ENCODE measurements around the gene CBLL1. TPM values are rescaled to one million over a fixed set of nuclear protein-coding genes. Genes with fewer than 3 reads are reported as not detected.

CBLL1 gene
- polyA plus RNA-seq, 1 donor from 2014 or later = 10.2 TPM

- no peaks in the 10 kb centered on the region for H3K9me3 ChIP-seq (ENCODE audit: low read length)
- no peak overlapping the region for H2AFZ ChIP-seq (ENCODE audit: low read depth, low read length)
Measured at GRCh38 chr7:107788216-107788615, 44.3 kb downstream of the CBLL1 start.

DNA sequence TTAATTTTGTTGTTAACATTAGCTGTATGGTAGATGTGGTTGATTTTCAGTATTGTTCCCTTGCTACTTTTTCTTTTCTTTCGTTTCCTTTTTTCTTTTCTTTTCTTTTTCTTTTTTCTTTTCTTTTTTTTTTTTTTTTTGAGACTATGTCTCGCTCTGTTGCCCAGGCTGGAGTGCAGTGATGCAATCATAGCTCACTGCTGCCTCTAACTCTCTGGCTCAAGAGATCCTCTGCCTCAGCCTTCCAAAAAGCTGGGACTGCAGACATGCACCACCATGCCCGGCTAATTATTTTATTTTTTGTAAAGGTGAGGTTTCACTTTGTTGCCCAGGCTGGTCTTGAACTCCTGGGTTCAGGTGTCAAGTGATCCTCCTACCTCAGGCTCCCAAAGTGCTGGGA, 44.7 kb downstream of the CBLL1 start:
- H4K20me1 ChIP-seq (ENCODE audit: insufficient read depth) = no peaks in the 10 kb centered on the region
- H3F3A ChIP-seq (ENCODE audit: insufficient read depth, low read length, poor library complexity, severe bottlenecking) = no peaks in the 10 kb centered on the region
- no peaks in the 10 kb centered on the region for H3K36me3 ChIP-seq (ENCODE audit: insufficient read depth, low read length)
- no peaks in the 10 kb centered on the region for H3K9me3 ChIP-seq (ENCODE audit: low read length)
- no peak overlapping the region for H3K4me3 ChIP-seq (ENCODE audit: low read length)
- no peaks in the 10 kb centered on the region for H3K27me3 ChIP-seq (ENCODE audit: insufficient read depth, low read depth, low read length)
- no peak overlapping the region for H2AFZ ChIP-seq (ENCODE audit: low read depth, low read length)
- TF ChIP-seq EP300 (conservative IDR thresholded peaks at IDR 0.05; ENCODE audit: poor library complexity, severe bottlenecking) (no peak), SMC3 (conservative IDR thresholded peaks at IDR 0.05; ENCODE audit: poor library complexity) (no peak), MXI1 (conservative IDR thresholded peaks at IDR 0.05; ENCODE audit: poor library complexity, severe bottlenecking) (no peak), POLR2AphosphoS5 (IDR thresholded peaks at IDR 0.05) (no peak), RAD21 (conservative IDR thresholded peaks at IDR 0.05) (no peak), EZH2 (IDR thresholded peaks at IDR 0.05; ENCODE audit: borderline replicate concordance, insufficient read depth, low read length, poor library complexity, severe bottlenecking) (no peak), TAF1 (IDR thresholded peaks at IDR 0.05; ENCODE audit: low read depth) (no peak)
- TF ChIP-seq, protein P1, sequence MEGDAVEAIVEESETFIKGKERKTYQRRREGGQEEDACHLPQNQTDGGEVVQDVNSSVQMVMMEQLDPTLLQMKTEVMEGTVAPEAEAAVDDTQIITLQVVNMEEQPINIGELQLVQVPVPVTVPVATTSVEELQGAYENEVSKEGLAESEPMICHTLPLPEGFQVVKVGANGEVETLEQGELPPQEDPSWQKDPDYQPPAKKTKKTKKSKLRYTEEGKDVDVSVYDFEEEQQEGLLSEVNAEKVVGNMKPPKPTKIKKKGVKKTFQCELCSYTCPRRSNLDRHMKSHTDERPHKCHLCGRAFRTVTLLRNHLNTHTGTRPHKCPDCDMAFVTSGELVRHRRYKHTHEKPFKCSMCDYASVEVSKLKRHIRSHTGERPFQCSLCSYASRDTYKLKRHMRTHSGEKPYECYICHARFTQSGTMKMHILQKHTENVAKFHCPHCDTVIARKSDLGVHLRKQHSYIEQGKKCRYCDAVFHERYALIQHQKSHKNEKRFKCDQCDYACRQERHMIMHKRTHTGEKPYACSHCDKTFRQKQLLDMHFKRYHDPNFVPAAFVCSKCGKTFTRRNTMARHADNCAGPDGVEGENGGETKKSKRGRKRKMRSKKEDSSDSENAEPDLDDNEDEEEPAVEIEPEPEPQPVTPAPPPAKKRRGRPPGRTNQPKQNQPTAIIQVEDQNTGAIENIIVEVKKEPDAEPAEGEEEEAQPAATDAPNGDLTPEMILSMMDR (IDR thresholded peaks at IDR 0.05; ENCODE audit: poor library complexity, severe bottlenecking) = no peak
- TF ChIP-seq, protein P2, sequence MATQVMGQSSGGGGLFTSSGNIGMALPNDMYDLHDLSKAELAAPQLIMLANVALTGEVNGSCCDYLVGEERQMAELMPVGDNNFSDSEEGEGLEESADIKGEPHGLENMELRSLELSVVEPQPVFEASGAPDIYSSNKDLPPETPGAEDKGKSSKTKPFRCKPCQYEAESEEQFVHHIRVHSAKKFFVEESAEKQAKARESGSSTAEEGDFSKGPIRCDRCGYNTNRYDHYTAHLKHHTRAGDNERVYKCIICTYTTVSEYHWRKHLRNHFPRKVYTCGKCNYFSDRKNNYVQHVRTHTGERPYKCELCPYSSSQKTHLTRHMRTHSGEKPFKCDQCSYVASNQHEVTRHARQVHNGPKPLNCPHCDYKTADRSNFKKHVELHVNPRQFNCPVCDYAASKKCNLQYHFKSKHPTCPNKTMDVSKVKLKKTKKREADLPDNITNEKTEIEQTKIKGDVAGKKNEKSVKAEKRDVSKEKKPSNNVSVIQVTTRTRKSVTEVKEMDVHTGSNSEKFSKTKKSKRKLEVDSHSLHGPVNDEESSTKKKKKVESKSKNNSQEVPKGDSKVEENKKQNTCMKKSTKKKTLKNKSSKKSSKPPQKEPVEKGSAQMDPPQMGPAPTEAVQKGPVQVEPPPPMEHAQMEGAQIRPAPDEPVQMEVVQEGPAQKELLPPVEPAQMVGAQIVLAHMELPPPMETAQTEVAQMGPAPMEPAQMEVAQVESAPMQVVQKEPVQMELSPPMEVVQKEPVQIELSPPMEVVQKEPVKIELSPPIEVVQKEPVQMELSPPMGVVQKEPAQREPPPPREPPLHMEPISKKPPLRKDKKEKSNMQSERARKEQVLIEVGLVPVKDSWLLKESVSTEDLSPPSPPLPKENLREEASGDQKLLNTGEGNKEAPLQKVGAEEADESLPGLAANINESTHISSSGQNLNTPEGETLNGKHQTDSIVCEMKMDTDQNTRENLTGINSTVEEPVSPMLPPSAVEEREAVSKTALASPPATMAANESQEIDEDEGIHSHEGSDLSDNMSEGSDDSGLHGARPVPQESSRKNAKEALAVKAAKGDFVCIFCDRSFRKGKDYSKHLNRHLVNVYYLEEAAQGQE (IDR thresholded peaks at IDR 0.05; ENCODE audit: borderline replicate concordance) = no peak
- no peaks in the 10 kb centered on the region for H3K9me2 ChIP-seq (ENCODE audit: insufficient read depth, low read length)
- no peaks in the 10 kb centered on the region for H3K79me2 ChIP-seq (replicated peaks; ENCODE audit: insufficient read depth, low read length)
- no peak overlapping the region for H3K27ac ChIP-seq (ENCODE audit: low read length)
- H3K9ac ChIP-seq (ENCODE audit: low read length) = no peak overlapping the region
- no peak overlapping the region for H3K4me2 ChIP-seq (ENCODE audit: low read length)

More at GRCh38 chr7:107788216-107788615, 44.3 kb downstream of the CBLL1 start:
- Histone ChIP-seq H3K36me3 (ENCODE audit: insufficient read depth, low read length) (no peaks in the 10 kb centered on the region), H3K27ac (ENCODE audit: low read length) (no peak overlapping the region), H4K20me1 (ENCODE audit: insufficient read depth) (no peaks in the 10 kb centered on the region), H3K4me2 (ENCODE audit: low read length) (no peak overlapping the region), H3K9ac (ENCODE audit: low read length) (no peak overlapping the region), H3K27me3 (ENCODE audit: insufficient read depth, low read depth, low read length) (no peaks in the 10 kb centered on the region), H3K4me3 (ENCODE audit: low read length) (no peak overlapping the region), H3K9me2 (ENCODE audit: insufficient read depth, low read length) (no peaks in the 10 kb centered on the region), H3K79me2 (replicated peaks; ENCODE audit: insufficient read depth, low read length) (no peaks in the 10 kb centered on the region), H3F3A (ENCODE audit: insufficient read depth, low read length, poor library complexity, severe bottlenecking) (no peaks in the 10 kb centered on the region)
- TF ChIP-seq EP300 (conservative IDR thresholded peaks at IDR 0.05; ENCODE audit: poor library complexity, severe bottlenecking) = no peak

- Histone ChIP-seq H4K20me1 (ENCODE audit: insufficient read depth) (no peaks in the 10 kb centered on the region), H3K4me3 (ENCODE audit: low read length) (no peak overlapping the region), H3K36me3 (ENCODE audit: insufficient read depth, low read length) (no peaks in the 10 kb centered on the region), H2AFZ (ENCODE audit: low read depth, low read length) (no peak overlapping the region), H3K9me3 (ENCODE audit: low read length) (no peaks in the 10 kb centered on the region), H3K27me3 (ENCODE audit: insufficient read depth, low read depth, low read length) (no peaks in the 10 kb centered on the region), H3K4me2 (ENCODE audit: low read length) (no peak overlapping the region), H3F3A (ENCODE audit: insufficient read depth, low read length, poor library complexity, severe bottlenecking) (no peaks in the 10 kb centered on the region), H3K27ac (ENCODE audit: low read length) (no peak overlapping the region), H3K9ac (ENCODE audit: low read length) (no peak overlapping the region), H3K79me2 (replicated peaks; ENCODE audit: insufficient read depth, low read length) (no peaks in the 10 kb centered on the region), H3K9me2 (ENCODE audit: insufficient read depth, low read length) (no peaks in the 10 kb centered on the region)
- TF ChIP-seq, protein P1 (IDR thresholded peaks at IDR 0.05; ENCODE audit: poor library complexity, severe bottlenecking) = no peak
- TF ChIP-seq MXI1 (conservative IDR thresholded peaks at IDR 0.05; ENCODE audit: poor library complexity, severe bottlenecking) = no peak
- no peak for TF ChIP-seq EP300 (conservative IDR thresholded peaks at IDR 0.05; ENCODE audit: poor library complexity, severe bottlenecking)
- no peak for TF ChIP-seq RAD21 (conservative IDR thresholded peaks at IDR 0.05)
Measured at GRCh38 chr7:107789647-107790046, 45.7 kb downstream of the CBLL1 start.
